HG02759 (cell line): ENCODE results near the gene DGKD.

Experiments used
- ATAC-seq: cut with Tn5 transposase; IDR thresholded peaks from one replicate; pipeline ENCODE4 v1.9.1; 2021; ENCODE audit warnings: mild to moderate bottlenecking, moderate library complexity; ENCODE audit not compliant: unreplicated experiment

Gene DGKD

GRCh38 chr2:233426619-233427342 is 72.5 kb downstream of the DGKD start:
- no peak for ATAC-seq

- no peak for ATAC-seq
Measured at GRCh38 chr2:233428008-233428407, 73.7 kb downstream of the DGKD start.

GRCh38 chr2:233428438-233428837 is 74.1 kb downstream of the DGKD start:
- ATAC-seq = no peak

DNA sequence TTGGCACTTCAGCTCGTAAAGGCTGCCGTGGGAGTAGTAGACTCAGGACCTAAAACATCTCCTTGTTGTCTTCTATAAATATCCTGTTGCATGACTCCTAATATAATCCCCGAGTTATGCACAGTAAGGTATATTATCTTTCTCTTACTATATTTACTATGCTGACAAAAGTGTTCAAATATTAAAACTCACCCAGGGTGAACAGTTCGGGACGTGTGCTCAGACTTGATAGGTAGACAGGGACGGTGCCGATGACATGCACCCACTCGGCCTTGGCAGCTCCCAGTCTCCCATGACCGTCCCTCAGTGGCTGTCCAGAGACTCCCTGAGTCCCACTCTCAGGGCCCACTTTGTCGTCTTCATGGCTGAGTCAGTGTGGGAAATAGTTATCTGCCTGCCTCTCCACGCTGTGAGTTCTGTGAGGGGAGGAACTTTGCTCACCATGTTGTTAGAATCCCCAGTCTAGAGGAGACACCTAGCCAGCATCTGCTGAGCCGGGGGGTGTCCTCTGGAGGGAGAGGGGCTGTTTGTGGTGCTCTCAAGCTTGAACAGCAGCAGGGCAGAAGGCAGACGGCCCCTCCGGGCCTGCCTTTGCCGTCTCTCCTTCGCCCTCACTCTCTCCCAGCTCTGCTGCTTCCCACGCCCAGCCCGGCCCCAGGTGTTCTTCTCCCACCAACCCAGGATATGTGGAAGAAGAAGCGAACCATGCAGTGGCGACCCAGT is 75.0 kb downstream of the DGKD start:
- ATAC-seq = no peak

GRCh38 chr2:233430081-233430480 is 75.8 kb downstream of the DGKD start:
- ATAC-seq = no peak

DNA sequence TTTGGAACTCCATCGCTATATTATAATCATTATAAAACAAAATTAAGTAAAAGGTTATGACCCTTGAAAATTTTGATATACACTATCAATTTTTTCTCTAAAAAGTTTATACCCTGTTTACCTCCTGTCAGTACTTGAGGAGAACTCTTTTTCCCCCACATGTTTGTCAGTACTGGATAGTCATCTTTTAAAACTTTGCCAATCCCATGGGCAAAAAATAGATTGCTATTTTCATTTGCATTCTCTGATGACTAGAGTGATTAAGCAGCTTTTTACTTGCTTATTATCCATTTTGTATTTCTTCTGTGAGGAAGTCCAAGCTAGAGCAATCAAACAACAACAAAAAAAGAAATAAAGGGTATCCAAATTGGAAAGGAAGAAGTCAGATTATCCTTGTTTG is 76.4 kb downstream of the DGKD start:
- no peak for ATAC-seq

GRCh38 chr2:233433029-233433428 is 78.7 kb downstream of the DGKD start:
- no peak for ATAC-seq

GRCh38 chr2:233433794-233434193 is 79.5 kb downstream of the DGKD start:
- ATAC-seq = no peak

- no peak for ATAC-seq
Measured at GRCh38 chr2:233434666-233435330, 80.5 kb downstream of the DGKD start.

DNA sequence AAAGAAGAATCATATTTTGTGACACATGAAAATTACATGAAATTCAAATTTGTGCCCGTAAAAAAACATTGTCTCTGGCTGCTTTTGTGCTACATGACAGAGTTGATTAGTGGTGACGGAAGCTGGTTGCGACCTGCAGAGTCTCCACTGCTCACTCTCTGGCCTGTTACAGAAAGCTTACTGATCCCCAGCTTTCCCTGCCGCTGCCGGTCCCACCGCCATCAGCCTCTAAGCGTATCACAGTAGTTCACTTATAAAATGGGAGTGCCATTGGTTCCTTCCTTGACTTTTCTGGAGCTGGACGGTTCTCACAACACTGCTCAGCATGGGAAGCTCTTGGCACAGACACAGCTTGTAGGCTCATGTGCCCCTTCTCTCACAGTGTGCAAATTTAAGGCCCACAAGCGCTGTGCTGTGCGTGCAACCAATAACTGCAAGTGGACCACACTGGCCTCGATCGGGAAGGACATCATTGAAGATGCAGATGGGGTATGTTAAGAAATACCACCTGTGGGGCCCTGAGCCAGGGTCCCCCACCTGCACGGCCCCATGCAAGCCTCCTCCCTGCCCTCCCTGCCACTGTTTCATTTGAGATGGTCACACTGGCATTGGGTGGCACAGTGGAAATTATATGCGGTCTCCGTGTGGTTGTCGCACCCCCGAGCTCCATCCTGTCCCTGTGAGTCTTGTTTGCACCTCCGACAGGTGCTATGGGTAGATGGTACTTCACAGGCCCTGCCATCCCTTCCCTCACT is 81.3 kb downstream of the DGKD start:
- no peak for ATAC-seq

- no peak for ATAC-seq
Measured at GRCh38 chr2:233436191-233436581, 81.9 kb downstream of the DGKD start.

- no peak for ATAC-seq
Measured at GRCh38 chr2:233436691-233437438, 82.6 kb downstream of the DGKD start.

DNA sequence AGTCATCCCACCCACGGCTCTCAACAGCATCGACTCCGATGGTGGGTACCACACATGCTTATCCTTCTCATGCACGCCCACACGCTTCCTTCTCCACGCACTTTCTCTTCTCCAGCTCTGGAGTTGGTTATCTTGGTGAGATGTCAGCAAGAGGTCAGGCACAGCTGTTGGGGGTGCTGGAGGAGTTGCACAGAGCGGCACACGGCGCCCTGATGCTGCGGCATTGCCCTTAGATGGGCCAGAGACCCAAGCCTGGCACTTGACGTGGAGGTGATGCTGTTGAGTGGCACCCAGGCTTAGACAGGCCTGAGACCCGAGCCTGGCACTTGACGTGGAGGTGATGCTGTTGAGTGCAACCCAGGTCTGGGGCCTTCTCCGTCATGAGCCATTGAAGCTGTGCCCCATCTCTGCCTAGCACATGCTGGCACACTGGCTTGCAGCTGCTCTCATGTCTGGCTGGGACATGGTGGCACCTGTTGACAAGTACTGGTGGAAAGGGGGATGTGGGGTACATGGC is 83.2 kb downstream of the DGKD start:
- ATAC-seq = no peak

- ATAC-seq = no peak
Measured at GRCh38 chr2:233438573-233439147, 84.4 kb downstream of the DGKD start.

DNA sequence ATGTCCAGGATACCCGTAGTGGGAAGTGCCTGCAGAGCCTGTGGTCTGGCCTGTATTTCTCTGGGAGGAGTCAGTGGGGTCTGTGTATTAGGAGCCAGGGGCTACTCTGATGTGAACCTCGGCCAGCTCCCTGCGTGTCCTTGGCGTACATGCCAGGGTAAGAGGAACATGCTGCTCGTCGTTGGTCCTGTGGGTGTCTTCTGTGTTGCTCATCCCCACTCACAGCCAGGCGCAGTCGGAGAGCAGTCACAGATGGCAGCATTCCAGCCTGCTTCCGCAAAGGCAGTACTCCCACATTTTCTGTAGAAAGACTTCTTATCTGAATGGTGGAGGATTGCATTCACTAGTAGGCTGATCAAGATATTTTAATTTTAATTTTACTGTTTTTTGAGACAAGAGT is 84.9 kb downstream of the DGKD start:
- ATAC-seq = no peak

- ATAC-seq = no peak
Measured at GRCh38 chr2:233440314-233440713, 86.0 kb downstream of the DGKD start.

GRCh38 chr2:233440714-233441113 is 86.4 kb downstream of the DGKD start:
- ATAC-seq = no peak

DNA sequence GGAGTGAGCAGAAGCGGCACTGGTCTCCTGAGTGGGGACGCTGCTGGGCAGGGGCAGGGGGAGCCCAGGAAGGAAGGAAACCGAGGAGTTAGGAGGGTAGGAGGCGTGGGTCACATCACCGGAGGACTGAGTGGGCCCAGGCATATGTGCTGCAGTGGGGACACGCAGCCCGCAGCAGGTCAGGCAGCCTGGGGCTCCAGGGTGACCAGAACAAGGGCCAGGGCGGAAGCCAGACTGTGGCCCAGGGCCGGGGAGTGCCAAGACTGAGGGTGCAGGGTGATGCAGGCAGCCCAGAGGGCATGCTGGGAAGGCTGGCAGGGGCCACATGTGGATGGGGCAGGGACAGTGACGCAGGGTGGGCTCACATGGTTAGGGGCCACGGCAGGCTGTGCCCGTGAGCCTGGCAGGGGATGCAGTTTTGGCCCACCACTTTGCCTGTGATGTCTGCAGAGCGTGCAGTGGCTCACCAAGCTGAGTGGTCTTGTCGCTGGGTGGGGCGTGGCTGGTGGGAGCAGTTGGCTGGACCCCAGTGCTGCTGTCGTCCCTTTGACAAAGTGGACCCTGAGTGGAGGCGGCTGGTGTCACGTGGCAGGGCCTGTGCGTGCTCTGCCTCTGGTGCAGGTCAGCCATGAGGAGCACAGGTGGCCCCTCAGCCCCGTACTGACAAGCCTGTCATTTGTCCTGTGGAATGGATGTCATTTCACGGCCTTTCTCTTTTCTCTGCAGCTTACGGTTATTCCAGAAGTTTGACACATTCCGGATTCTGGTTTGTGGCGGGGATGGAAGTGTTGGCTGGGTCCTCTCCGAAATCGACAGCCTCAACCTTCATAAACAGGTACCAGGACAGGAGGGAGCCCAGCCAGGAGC is 87.1 kb downstream of the DGKD start:
- no peak for ATAC-seq

GRCh38 chr2:233442028-233442310 is 87.7 kb downstream of the DGKD start:
- ATAC-seq = no peak
